K562 (cell line): ENCODE measurements around the gene ZNF668. TPM values are rescaled to one million over a fixed set of nuclear protein-coding genes. Genes with fewer than 3 reads are reported as not detected.

Source experiments
- ATAC-seq: fragments of 200-7000 bp; cut with Tn5 transposase; 3 replicates; pipeline ENCODE4 v1.9.1; 2020; ENCODE audit warnings: moderate library complexity
- BruUV-seq: library from RNA; stranded (reverse); fragments of 400-500 nt; replicated peaks from 2 replicates; lab custom pipeline; 2021; lab: Mats Ljungman, UMichigan
- CTCF ChIA-PET: fragments of 300-600 bp; formaldehyde crosslinking; extraction: SDS; loops from one replicate; lab custom pipeline; 2021; ENCODE audit warnings: low intra/inter-chr PET ratio; lab: Yijun Ruan, JAX
- POLR2A ChIA-PET: fragments of 300-600, 350-650 bp; sonication (Branson Sonifier 250); formaldehyde crosslinking; extraction: SDS; loops from one replicate; lab custom pipeline; 2021; ENCODE audit warnings: antibody characterized with exemption, inconsistent platforms; lab: Yijun Ruan, JAX
- DNase-seq, 4 experiments: peaks; one replicate each; pipeline versions ENCODE4 v3.0.0 to v3.0.0-alpha.2; 2011 to 2018; ENCODE audit warnings: low spot score in 3 of 4, mixed read lengths in 3 of 4; ENCODE audit errors: extremely low read depth in 1 of 4
- FAIRE-seq: peaks from 2 replicates; lab custom pipeline; 2011; peaks lifted over from hg19 to GRCh38; lab: Jason Lieb, UNC
- H2AFZ ChIP-seq: 2 replicates; pipeline ENCODE4 v1.6.0; 2011; ENCODE audit warnings: low read depth, low read length, control low read depth, inconsistent platforms
- H3K27ac ChIP-seq: fragments of 200-600 bp; 3 replicates; pipeline ENCODE4 v1.8.0; 2011; ENCODE audit warnings: low read depth, mild to moderate bottlenecking, control low read depth, inconsistent platforms, low read length, moderate library complexity, mixed read lengths; ENCODE audit errors: extremely low read depth
- H3K27me3 ChIP-seq, 2 experiments: fragments of 300-600 bp in 1 of 2; 2 replicates in 1 of 2; 3 replicates in 1 of 2; pipeline versions ENCODE4 v1.6.0 to v1.8.0; 2011; ENCODE audit warnings: inconsistent platforms in 2 of 2, low read length in 2 of 2, mild to moderate bottlenecking in 1 of 2, mixed read lengths in 1 of 2, moderate library complexity in 1 of 2; ENCODE audit not compliant: control insufficient read depth in 2 of 2, insufficient read depth in 2 of 2
- H3K36me3 ChIP-seq: fragments of 300-600 bp; 3 replicates; pipeline ENCODE4 v1.8.0; 2011; ENCODE audit warnings: mild to moderate bottlenecking, low read length, inconsistent platforms; ENCODE audit not compliant: control insufficient read depth, insufficient read depth
- H3K4me1 ChIP-seq, 2 experiments: fragments of 200-600 bp in 1 of 2; replicated peaks in 1 of 2; 2 replicates in 1 of 2; 3 replicates in 1 of 2; pipeline versions ENCODE4 v1.5.1 to v1.8.0; 2011; ENCODE audit warnings: inconsistent platforms in 2 of 2, low read length in 2 of 2, mild to moderate bottlenecking in 1 of 2, mixed read lengths in 1 of 2, moderate library complexity in 1 of 2; ENCODE audit not compliant: control insufficient read depth in 2 of 2, insufficient read depth in 2 of 2
- H3K4me2 ChIP-seq: 2 replicates; pipeline ENCODE4 v1.6.1; 2011; ENCODE audit warnings: low read length, control low read depth, inconsistent platforms, mixed read lengths; ENCODE audit not compliant: insufficient read depth
- H3K4me3 ChIP-seq: fragments of 200-600 bp; sonication (generic), shearing (Covaris generic); 2 replicates; pipeline ENCODE4 v1.5.1; 2016; ENCODE audit warnings: control low read depth, inconsistent platforms
- H3K79me2 ChIP-seq: fragments of 200-600 bp; 3 replicates; pipeline ENCODE4 v1.8.0; 2011; ENCODE audit warnings: low read length, inconsistent platforms; ENCODE audit not compliant: control insufficient read depth, insufficient read depth
- H3K9ac ChIP-seq, 2 experiments: 2 replicates each; pipeline versions ENCODE4 v1.6.0 to v1.6.1; 2011; ENCODE audit warnings: low read depth in 2 of 2, low read length in 2 of 2, control low read depth in 1 of 2, inconsistent platforms in 1 of 2, mild to moderate bottlenecking in 1 of 2, mixed read lengths in 1 of 2; ENCODE audit not compliant: insufficient read depth in 1 of 2
- H3K9me1 ChIP-seq: one replicate; pipeline ENCODE4 v1.6.0; 2011; ENCODE audit warnings: inconsistent platforms, mild to moderate bottlenecking, low read length, moderate library complexity; ENCODE audit not compliant: control insufficient read depth, insufficient read depth
- H3K9me3 ChIP-seq: replicated peaks from 2 replicates; pipeline ENCODE4 v1.5.1; 2011; ENCODE audit warnings: low read depth, low read length, inconsistent platforms; ENCODE audit not compliant: control insufficient read depth, insufficient read depth
- H4K20me1 ChIP-seq: replicated peaks from 2 replicates; pipeline ENCODE4 v1.6.1; 2011; ENCODE audit warnings: low read length, inconsistent platforms, mixed read lengths; ENCODE audit not compliant: control insufficient read depth, insufficient read depth
- CCNT2 ChIP-seq: IDR thresholded peaks from 2 replicates; pipeline ENCODE4 v1.6.1; 2011; ENCODE audit warnings: borderline replicate concordance, low read depth, mild to moderate bottlenecking, moderate library complexity, mixed read lengths, low read length; ENCODE audit not compliant: insufficient read length; ENCODE audit errors: extremely low read depth
- CEBPB ChIP-seq: fragments of 450-650 bp; IDR thresholded peaks from 2 replicates; pipeline ENCODE4 v1.6.1; 2016; ENCODE audit warnings: missing genetic modification characterization, missing compliant biosample characterization
- ELF4 ChIP-seq: fragments of 450-650 bp; formaldehyde crosslinking; IDR thresholded peaks from 2 replicates; pipeline ENCODE4 v1.4.0; 2022; ENCODE audit warnings: missing genetic modification characterization
- EZH2 ChIP-seq: IDR thresholded peaks from 2 replicates; pipeline ENCODE4 v1.6.1; 2012; ENCODE audit warnings: low read depth, mild to moderate bottlenecking, inconsistent platforms, low read length, borderline replicate concordance
- HMGN3 ChIP-seq: IDR thresholded peaks from 2 replicates; pipeline ENCODE4 v1.6.1; 2011; ENCODE audit warnings: borderline replicate concordance, low read depth, mild to moderate bottlenecking, mixed read lengths, low read length; ENCODE audit not compliant: insufficient read length; ENCODE audit errors: extremely low read depth
- MAZ ChIP-seq, 2 experiments: fragments of 450-650 bp in 1 of 2; sonication (generic) in 1 of 2; formaldehyde crosslinking; IDR thresholded peaks in 1 of 2; conservative IDR thresholded peaks in 1 of 2; 2 replicates each; pipeline versions ENCODE4 v1.4.0 to v1.5.0; 2020; ENCODE audit warnings: mild to moderate bottlenecking in 1 of 2, missing genetic modification reagents in 1 of 2
- MCM5 ChIP-seq: fragments of 450-650 bp; IDR thresholded peaks from 2 replicates; pipeline ENCODE4 v1.6.1; 2016; ENCODE audit warnings: low read depth
- PCBP2 ChIP-seq: fragments of 200-400 bp; formaldehyde crosslinking; IDR thresholded peaks from 2 replicates; pipeline ENCODE4 v1.6.1; 2018; ENCODE audit warnings: low read length, low read depth, mild to moderate bottlenecking, moderate library complexity; ENCODE audit not compliant: poor library complexity, severe bottlenecking
- YBX1 ChIP-seq: fragments of 450-650 bp; IDR thresholded peaks from 2 replicates; pipeline ENCODE4 v1.7.1; 2016; ENCODE audit warnings: mild to moderate bottlenecking
- ZNF124 ChIP-seq: sonication (generic); formaldehyde crosslinking; IDR thresholded peaks from 2 replicates; pipeline ENCODE4 v1.8.1; 2022; ENCODE audit warnings: missing genetic modification reagents
- ZNF253 ChIP-seq: fragments of 250-450 bp; sonication (Bioruptor Pico); conservative IDR thresholded peaks from 2 replicates; pipeline ENCODE4 v1.6.1; 2021; ENCODE audit warnings: mild to moderate bottlenecking
- ZNF274 ChIP-seq: IDR thresholded peaks from 2 replicates; pipeline ENCODE4 v1.6.1; 2011; ENCODE audit warnings: low read depth, mild to moderate bottlenecking, low read length, moderate library complexity, borderline replicate concordance
- WGBS: fragments of 100-300 bp; shearing (Covaris generic); methylation state at CpG from one replicate; pipeline ENCODE4 v1.1.6; 2016; ENCODE audit warnings: low coverage, mixed read lengths; ENCODE audit not compliant: insufficient coverage; ENCODE audit errors: missing lambda C conversion rate; 5-methylcytosine and 5-hydroxymethylcytosine counted together
- in situ Hi-C: fragments of 300-500 bp; cut with MboI; formaldehyde crosslinking; loops from 4 replicates; pipeline ENCODE4 v1.15.0; 2018; ENCODE audit warnings: inconsistent platforms, mixed read lengths
- intact Hi-C: fragments of 100-400 bp; cut with micrococcal nuclease; formaldehyde crosslinking; loops from 2 replicates; pipeline ENCODE4 v1.14.2; 2022
- polyA plus RNA-seq, 8 experiments: library from polyadenylated mRNA; depleted of rRNA in 4 of 8; stranded (reverse) in 5 of 8; unstranded in 3 of 8; fragments of >200 nt; fragmentation: Nextera tagmentation in 2 of 8; fragmentation: Illumina TruSeq in 1 of 8; extraction: Ambion mirVana in 2 of 8; extraction: Trizol in 1 of 8; gene quantifications; 2 replicates each; pipeline versions ENCODE4 v1.2.1 to v1.2.3, GENCODE V29; 2011 to 2014; ENCODE audit warnings: inconsistent platforms in 1 of 8, missing spikeins in 1 of 8
- total RNA-seq, 7 experiments: library from RNA; depleted of rRNA in 6 of 7; stranded (reverse); fragments of >200 nt in 6 of 7; fragmentation: Illumina TruSeq in 2 of 7; extraction: Trizol in 2 of 7; gene quantifications; 2 replicates each; pipeline versions ENCODE4 v1.2.1 to v1.2.3, GENCODE V29; 2011 to 2021; ENCODE audit warnings: low replicate concordance in 1 of 7

ZNF668 gene
- total and polyA plus RNA-seq, 9 of the 15 experiments (the other 6 are each of a cell fraction or from before 2014, with no cell fraction given), result 0.04 to 15.3 (median 3.8) TPM; not detected in 1

GRCh38 chr16:31036691-31037090, 37.3 kb downstream of the ZNF668 start:
- no TSS peak for BruUV-seq
- no peak for DNase-seq
- H3K9ac ChIP-seq, result no peak overlapping the region
- H3K4me1 ChIP-seq, result peaks cover 16 to 18% of the 10 kb centered on the region in 2 experiments
- no peak overlapping the region for H3K4me3 ChIP-seq
- in situ Hi-C loops, result no loop called here
- H2AFZ ChIP-seq, result no peak overlapping the region
- CTCF ChIA-PET, result no interaction called here
- H3K27me3 ChIP-seq, result no peaks in the 10 kb centered on the region
- 7% methylated on average over 2 of the region's 2 CpGs for WGBS
- no peak for ATAC-seq
- no peaks in the 10 kb centered on the region; the same call in 1 of the 2 replicates for H3K9me3 ChIP-seq
- POLR2A ChIA-PET, result interaction anchor here (0.7 kb wide), 1 partner anchor 144 kb away, joined by 3 read pairs; no protein-coding TSS in a partner anchor
- no peak overlapping the region for H3K27ac ChIP-seq
- no peak overlapping the region for H3K4me2 ChIP-seq
- FAIRE-seq, result no peak
- intact Hi-C loops, result no loop called here
- H3K79me2 ChIP-seq, result peaks cover 21% of the 10 kb centered on the region
- H4K20me1 ChIP-seq, result peaks cover 4% of the 10 kb centered on the region
- TF ChIP-seq ELF4 (CRISPR knock-in tag), result 0 out of 2 replicates have a peak, but pooled peaks have one; percentile 15
- no peak for TF ChIP-seq YBX1
- TF ChIP-seq, all 486 proteins: peak for 1
- peaks cover 5% of the 10 kb centered on the region for H3K9me1 ChIP-seq
- H3K36me3 ChIP-seq, result peaks cover 46% of the 10 kb centered on the region; the same call in 2 of the 3 replicates

- 1% methylated on average over 32 of the region's 47 CpGs for WGBS
- Histone ChIP-seq H3K27ac (peak overlapping the region; percentile 91), H3K4me1 (peaks cover 16 to 20% of the 10 kb centered on the region in 2 experiments), H3K79me2 (peaks cover 21% of the 10 kb centered on the region), H3K9me1 (peaks cover 8% of the 10 kb centered on the region), H2AFZ (peak overlapping the region; percentile 93), H3K4me3 (peak overlapping the region; percentile 98), H3K36me3 (peaks cover 32% of the 10 kb centered on the region; the same call in 2 of the 3 replicates), H3K9me3 (no peaks in the 10 kb centered on the region; the same call in 1 of the 2 replicates), H4K20me1 (peaks cover 4% of the 10 kb centered on the region), H3K27me3 (no peaks in the 10 kb centered on the region), H3K4me2 (peak overlapping the region; percentile 99), H3K9ac (peak overlapping the region; percentile 79 to 92)
- in situ Hi-C loops, result no loop called here
- BruUV-seq, result TSS peak; percentile 88
- peak; percentile 93 to 97 (median 95) for DNase-seq
- intact Hi-C loops, result loop anchor here (1.0 to 5.0 kb wide), 3 partner anchors 38 to 63 kb away; no protein-coding TSS in a partner anchor
- ChIA-PET CTCF (no interaction called here), POLR2A (interaction anchor here (0.7 to 3.1 kb wide), 5 partner anchors 19 to 146 kb away, joined by 3 to 12 read pairs (median 4); partner anchors contain the start of genes FUS, ZNF646 and ZNF668)
- FAIRE-seq, result peak; percentile 94
- ATAC-seq, result peak; percentile 89
- no peak for TF ChIP-seq ZNF274
- no peak for TF ChIP-seq EZH2
- peak in 1 of 2 experiments; percentile 31; a peak in 1 of 4 replicates for TF ChIP-seq MAZ (CRISPR knock-in tag; conservative IDR thresholded peaks at IDR 0.05 in 1 of 2, IDR thresholded peaks at IDR 0.05 in 1 of 2)
- TF ChIP-seq CCNT2, result peak; percentile 16
- TF ChIP-seq MCM5, result no peak
- TF ChIP-seq CEBPB (tag), result no peak
- TF ChIP-seq ZNF253 (CRISPR knock-in tag), result no peak
- no peak for TF ChIP-seq ZNF124 (CRISPR knock-in tag)
- TF ChIP-seq PCBP2, result no peak
- peak; percentile 69 for TF ChIP-seq HMGN3
Observed at GRCh38 chr16:31033709-31034492, 40.1 kb downstream of the ZNF668 start.
